HG02938 (cell line): ENCODE results near the gene TMEM72.

Experiments used
- ATAC-seq: cut with Tn5 transposase; IDR thresholded peaks from one replicate; pipeline ENCODE4 v1.9.1; 2021; ENCODE audit warnings: mild to moderate bottlenecking, moderate library complexity; ENCODE audit not compliant: unreplicated experiment

The TMEM72 gene

GRCh38 chr10:44916429-44916828 is 5.3 kb downstream of the TMEM72 start:
- ATAC-seq, result no peak

GRCh38 chr10:44917848-44918247 is 6.7 kb downstream of the TMEM72 start:
- no peak for ATAC-seq

- ATAC-seq, result no peak
Observed at GRCh38 chr10:44920252-44920651, 9.1 kb downstream of the TMEM72 start.

- ATAC-seq, result no peak
Observed at GRCh38 chr10:44921061-44921460, 9.9 kb downstream of the TMEM72 start.

- no peak for ATAC-seq
Observed at GRCh38 chr10:44921506-44921905, 10.4 kb downstream of the TMEM72 start.

- ATAC-seq, result no peak
Observed at GRCh38 chr10:44922021-44922420, 10.9 kb downstream of the TMEM72 start.

- ATAC-seq, result no peak
Observed at GRCh38 chr10:44922796-44923545, 11.8 kb downstream of the TMEM72 start.

- ATAC-seq, result no peak
Observed at GRCh38 chr10:44923611-44924010, 12.5 kb downstream of the TMEM72 start.

- ATAC-seq, result no peak
Observed at GRCh38 chr10:44924261-44925040, 13.3 kb downstream of the TMEM72 start.

- ATAC-seq, result no peak
Observed at GRCh38 chr10:44925224-44925623, 14.1 kb downstream of the TMEM72 start.

- ATAC-seq, result no peak
Observed at GRCh38 chr10:44925811-44926750, 14.9 kb downstream of the TMEM72 start.

GRCh38 chr10:44926751-44927351 is 15.7 kb downstream of the TMEM72 start:
- ATAC-seq, result no peak

- ATAC-seq, result no peak
Observed at GRCh38 chr10:44927352-44927751, 16.2 kb downstream of the TMEM72 start.

GRCh38 chr10:44928462-44928861 is 17.3 kb downstream of the TMEM72 start:
- no peak for ATAC-seq

GRCh38 chr10:44929356-44930255 is 18.5 kb downstream of the TMEM72 start:
- ATAC-seq, result no peak

GRCh38 chr10:44930904-44931620 is 19.9 kb downstream of the TMEM72 start:
- no peak for ATAC-seq

GRCh38 chr10:44931621-44932516 is 20.7 kb downstream of the TMEM72 start:
- no peak for ATAC-seq
